Ovary (tissue), 9 donors: Measurements from ENCODE around the gene GOLGA8A. TPM values are rescaled to one million over a fixed set of nuclear protein-coding genes. Genes with fewer than 3 reads are reported as not detected.

Experiments used
- DNase-seq, 5 donors: peaks; one replicate each; pipeline ENCODE4 v3.0.0-alpha.2; 2019 to 2020
- H3K27ac ChIP-seq, 2 donors: fragments of 200-600 bp; one replicate each; pipeline versions ENCODE4 v1.5.1 to v1.8.0; 2019 to 2022
- H3K27me3 ChIP-seq: fragments of 200-600 bp; one replicate; pipeline ENCODE4 v1.8.0; 2022
- H3K36me3 ChIP-seq: fragments of 200-600 bp; sonication (generic); one replicate; pipeline ENCODE4 v1.5.1; 2019
- H3K4me1 ChIP-seq: one replicate; pipeline ENCODE4 v1.8.1; 2013; ENCODE audit warnings: mild to moderate bottlenecking, moderate library complexity; ENCODE audit not compliant: insufficient read depth
- H3K4me3 ChIP-seq: fragments of 200-600 bp; sonication (generic); one replicate; pipeline ENCODE4 v1.5.1; 2017
- H3K9me3 ChIP-seq, 2 donors: fragments of 200-600 bp in 1 of 2; sonication (generic) in 1 of 2; one replicate each; pipeline versions ENCODE4 v1.5.1 to v1.8.1; 2013 to 2019; ENCODE audit warnings: mild to moderate bottlenecking in 1 of 2, moderate library complexity in 1 of 2
- EP300 ChIP-seq: sonication (generic); formaldehyde crosslinking; IDR thresholded peaks from one replicate; pipeline ENCODE4 v1.6.1; 2017; ENCODE audit warnings: antibody characterized with exemption
- POLR2A ChIP-seq: fragments of 450-650 bp; IDR thresholded peaks from one replicate; pipeline ENCODE4 v1.6.1; 2017; ENCODE audit warnings: antibody characterized with exemption, mild to moderate bottlenecking, moderate library complexity
- WGBS, 3 donors: extraction: QIAGEN DNeasy Blood & Tissue Kit in 1 of 3; methylation state at CpG; one replicate each; pipeline versions ENCODE4 v1.1.5 to v1.1.7; 2013 to 2017; 5-methylcytosine and 5-hydroxymethylcytosine counted together
- intact Hi-C, 4 donors: fragments of 100-400 bp; cut with DNase I; formaldehyde crosslinking; loops; one replicate each; pipeline versions ENCODE4 v1.11.0 to v1.15.1; 2022 to 2023
- polyA plus RNA-seq, 2 donors: library from polyadenylated mRNA; stranded (reverse); fragments of 200-250 nt in 1 of 2; fragments of 350-450 nt in 1 of 2; fragmentation: Illumina TruSeq in 1 of 2; extraction: RNeasy Lipid Tissue Mini Kit (QIAGEN cat#74804) in 1 of 2; gene quantifications; one replicate each; pipeline ENCODE4 v1.2.3, GENCODE V29; 2013 to 2014
- total RNA-seq, 7 donors: library from RNA; depleted of rRNA in 2 of 7; stranded (reverse); fragments of >200 nt in 2 of 7; fragmentation: NEBNext Ultra II Directional in 3 of 7; extraction: Animal tissue kit (Norgen Biotek cat#: 25700) in 3 of 7; gene quantifications; one replicate each; pipeline versions ENCODE4 v1.1.0 to v1.2.4, GENCODE V29; 2016 to 2023
- TF ChIP-seq, protein P1 (sequence below), 3 donors: fragments of 450-650 bp in 2 of 3; fragments of 200-600 bp in 1 of 3; IDR thresholded peaks; one replicate each; pipeline versions ENCODE4 v1.5.1 to v1.8.0; 2016 to 2022; ENCODE audit warnings: antibody characterized with exemption in 3 of 3, mild to moderate bottlenecking in 1 of 3
- donor health status: DM: no; HTN: no; CAD: no; lungs with moderate emphysema.
- donor health status: DM: no; HTN: no; CAD: no.
- donor health status: Bipolar disorder and iron deficiency.
- donor health status: DM: yes; HTN: yes; CAD: no.
- donor health status: DM: no; HTN: no; CAD: no.
- donor health status: DM: yes; HTN: yes; CAD: no.

The GOLGA8A gene
- total and polyA plus RNA-seq, 9 donors, result 21.7 to 130 (median 70.1) TPM

DNA sequence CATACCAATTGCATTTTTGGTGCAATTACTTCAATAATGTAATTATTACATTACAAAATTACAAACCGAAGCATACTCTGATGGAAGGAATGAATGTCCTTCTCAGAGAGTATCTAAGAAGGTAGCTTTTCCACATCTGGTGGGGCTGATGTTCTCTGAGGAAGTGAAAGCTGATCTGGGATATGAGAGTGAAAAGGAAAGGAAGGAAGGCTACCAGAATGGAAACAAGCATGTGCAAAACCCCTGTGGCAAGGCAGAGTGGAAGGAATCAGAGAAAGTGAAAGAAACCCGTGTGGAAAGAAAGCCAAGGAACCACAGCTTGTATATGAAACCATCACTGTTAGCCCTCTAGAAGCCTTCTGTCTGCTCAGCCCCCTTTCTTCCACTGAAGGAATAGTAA, 35.3 kb upstream of the GOLGA8A start:
- Histone ChIP-seq H3K4me3 (no peak overlapping the region), H3K36me3 (no peaks in the 10 kb centered on the region), H3K9me3 (no peaks in the 10 kb centered on the region), H3K27ac (no peak overlapping the region), H3K4me1 (no peaks in the 10 kb centered on the region), H3K27me3 (no peaks in the 10 kb centered on the region)
- intact Hi-C loops, result no loop called here
- TF ChIP-seq, protein P1, sequence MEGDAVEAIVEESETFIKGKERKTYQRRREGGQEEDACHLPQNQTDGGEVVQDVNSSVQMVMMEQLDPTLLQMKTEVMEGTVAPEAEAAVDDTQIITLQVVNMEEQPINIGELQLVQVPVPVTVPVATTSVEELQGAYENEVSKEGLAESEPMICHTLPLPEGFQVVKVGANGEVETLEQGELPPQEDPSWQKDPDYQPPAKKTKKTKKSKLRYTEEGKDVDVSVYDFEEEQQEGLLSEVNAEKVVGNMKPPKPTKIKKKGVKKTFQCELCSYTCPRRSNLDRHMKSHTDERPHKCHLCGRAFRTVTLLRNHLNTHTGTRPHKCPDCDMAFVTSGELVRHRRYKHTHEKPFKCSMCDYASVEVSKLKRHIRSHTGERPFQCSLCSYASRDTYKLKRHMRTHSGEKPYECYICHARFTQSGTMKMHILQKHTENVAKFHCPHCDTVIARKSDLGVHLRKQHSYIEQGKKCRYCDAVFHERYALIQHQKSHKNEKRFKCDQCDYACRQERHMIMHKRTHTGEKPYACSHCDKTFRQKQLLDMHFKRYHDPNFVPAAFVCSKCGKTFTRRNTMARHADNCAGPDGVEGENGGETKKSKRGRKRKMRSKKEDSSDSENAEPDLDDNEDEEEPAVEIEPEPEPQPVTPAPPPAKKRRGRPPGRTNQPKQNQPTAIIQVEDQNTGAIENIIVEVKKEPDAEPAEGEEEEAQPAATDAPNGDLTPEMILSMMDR (IDR thresholded peaks at IDR 0.05), result no peak
- TF ChIP-seq POLR2A (no peak), EP300 (no peak)
- WGBS, 3 donors, result 70 to 77% (median 74%) methylated on average over 2 of the region's 2 CpGs
- no peak for DNase-seq

DNA sequence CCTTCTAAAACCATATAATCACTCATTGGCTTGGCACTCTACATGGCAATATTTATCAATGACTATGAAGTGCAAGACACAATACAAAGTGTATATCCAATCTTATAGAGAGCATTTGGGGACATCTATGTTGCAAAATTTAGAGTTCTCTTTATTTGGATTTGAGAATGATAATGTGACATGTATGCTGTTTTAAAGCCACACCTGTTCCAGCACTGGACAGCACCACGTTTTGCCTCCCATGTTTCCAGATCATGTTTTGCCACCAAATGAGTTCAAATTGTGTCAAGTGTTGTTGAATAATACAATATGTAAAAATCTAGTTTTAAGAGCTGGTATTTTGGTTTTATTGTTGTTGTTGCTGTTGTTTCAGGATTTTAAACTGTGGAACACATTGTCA, 33.3 kb upstream of the GOLGA8A start:
- no peaks in the 10 kb centered on the region for H3K27me3 ChIP-seq
- H3K9me3 ChIP-seq, result no peaks in the 10 kb centered on the region
- DNase-seq, result no peak
- intact Hi-C loops, result no loop called here
- H3K27ac ChIP-seq, result no peak overlapping the region
- WGBS, 3 donors, result 32 to 40% (median 38%) methylated on average over 1 of the region's 1 CpG
- no peaks in the 10 kb centered on the region for H3K4me1 ChIP-seq
- no peak overlapping the region for H3K4me3 ChIP-seq
- H3K36me3 ChIP-seq, result no peaks in the 10 kb centered on the region
- no peak for TF ChIP-seq EP300
- no peak for TF ChIP-seq POLR2A
- TF ChIP-seq, protein P1 (IDR thresholded peaks at IDR 0.05), result no peak

DNA sequence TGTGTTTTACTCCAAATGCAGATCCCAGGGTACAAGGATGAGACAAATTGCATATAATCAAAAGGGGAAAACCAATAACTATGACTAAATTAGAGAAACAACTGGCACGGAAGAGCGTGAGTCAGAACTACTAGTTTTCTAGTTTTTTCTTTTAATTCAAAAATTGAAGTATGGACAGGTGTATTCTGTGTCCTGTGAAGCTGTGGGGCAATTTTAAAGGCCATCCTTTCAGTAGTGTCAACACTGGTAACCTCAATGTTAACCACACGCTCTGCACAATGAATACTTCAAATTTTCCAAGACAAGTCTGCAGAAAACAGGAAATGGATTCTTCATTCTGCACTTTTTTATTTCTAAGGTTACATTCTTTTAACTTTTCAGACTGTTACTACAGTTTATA, 32.5 kb upstream of the GOLGA8A start:
- Histone ChIP-seq H3K36me3 (no peaks in the 10 kb centered on the region), H3K4me3 (no peak overlapping the region), H3K9me3 (no peaks in the 10 kb centered on the region), H3K4me1 (no peaks in the 10 kb centered on the region), H3K27me3 (no peaks in the 10 kb centered on the region), H3K27ac (no peak overlapping the region)
- 70 to 83% (median 79%) methylated on average over 3 of the region's 3 CpGs for WGBS, 3 donors
- DNase-seq, result no peak
- intact Hi-C loops, result no loop called here
- no peak for TF ChIP-seq POLR2A
- no peak for TF ChIP-seq EP300
- TF ChIP-seq, protein P1 (IDR thresholded peaks at IDR 0.05), result no peak

DNA sequence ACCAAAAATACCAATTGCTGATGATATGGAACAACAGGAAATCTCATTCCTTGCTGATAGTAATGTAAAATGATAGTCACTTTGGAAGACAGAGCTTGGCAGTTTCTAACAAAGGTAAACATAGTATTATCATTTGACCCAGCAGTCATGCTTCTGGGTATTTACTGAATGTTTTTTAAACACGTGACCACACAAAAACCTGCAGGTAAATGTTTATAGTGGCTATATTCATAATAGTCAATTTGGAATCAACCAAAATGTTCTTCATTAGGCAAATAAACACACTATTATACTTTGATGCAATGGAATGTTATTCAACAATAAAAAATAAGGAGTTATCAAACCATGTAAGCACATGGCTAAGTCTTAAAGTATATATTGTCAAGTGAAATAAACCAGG, 24.1 kb upstream of the GOLGA8A start:
- Histone ChIP-seq H3K9me3 (no peaks in the 10 kb centered on the region), H3K4me1 (no peaks in the 10 kb centered on the region), H3K27me3 (no peaks in the 10 kb centered on the region), H3K36me3 (no peaks in the 10 kb centered on the region), H3K27ac (no peak overlapping the region), H3K4me3 (no peak overlapping the region)
- no peak for DNase-seq
- intact Hi-C loops, result no loop called here
- 66 to 74% (median 73%) methylated on average over 1 of the region's 1 CpG for WGBS, 3 donors
- TF ChIP-seq EP300, result no peak
- TF ChIP-seq, protein P1 (IDR thresholded peaks at IDR 0.05), result no peak
- no peak for TF ChIP-seq POLR2A

DNA sequence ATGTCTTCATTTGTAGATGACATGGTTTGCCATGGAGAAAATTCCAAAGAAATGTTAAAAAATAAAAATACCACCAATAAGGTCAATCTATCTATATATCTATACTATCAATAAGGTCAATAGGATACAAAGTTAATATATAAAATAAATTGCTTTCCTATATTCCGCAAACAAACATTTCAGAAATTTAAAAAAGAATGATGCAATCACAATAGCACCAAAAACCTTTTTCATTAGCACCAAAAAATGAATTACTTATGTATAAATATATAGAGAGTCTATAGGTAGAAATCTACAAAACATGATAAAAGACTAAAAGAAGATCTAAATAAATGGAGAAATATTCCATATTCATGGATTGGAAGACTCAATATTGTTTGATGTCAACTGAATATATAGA, 22.8 kb upstream of the GOLGA8A start:
- Histone ChIP-seq H3K4me3 (no peak overlapping the region), H3K4me1 (no peaks in the 10 kb centered on the region), H3K27me3 (no peaks in the 10 kb centered on the region), H3K36me3 (no peaks in the 10 kb centered on the region), H3K9me3 (no peaks in the 10 kb centered on the region), H3K27ac (no peak overlapping the region)
- DNase-seq, result no peak
- TF ChIP-seq POLR2A (no peak), EP300 (no peak)
- TF ChIP-seq, protein P1 (IDR thresholded peaks at IDR 0.05), result no peak
- intact Hi-C loops, result no loop called here
- WGBS, 3 donors, result 90 to 95% (median 95%) methylated on average over 1 of the region's 1 CpG
